KMS-11 (cell line): ENCODE measurements around the gene PTGES2.

Source experiments
- H2AFZ ChIP-seq: fragments of 200-600 bp; sonication (generic); 2 replicates; pipeline ENCODE4 v1.6.1; 2016; ENCODE audit warnings: antibody characterized with exemption, mixed run types, low read depth
- H3K27ac ChIP-seq: fragments of 200-600 bp; sonication (generic); 2 replicates; pipeline ENCODE4 v1.6.1; 2016; ENCODE audit warnings: mild to moderate bottlenecking, mixed run types
- H3K27me3 ChIP-seq: fragments of 200-600 bp; sonication (generic); 2 replicates; pipeline ENCODE4 v1.6.1; 2017; ENCODE audit warnings: mild to moderate bottlenecking, low read depth, mixed run types, moderate library complexity; ENCODE audit not compliant: insufficient read depth
- H3K36me3 ChIP-seq: fragments of 200-600 bp; sonication (generic); 2 replicates; pipeline ENCODE4 v1.6.1; 2017; ENCODE audit warnings: mild to moderate bottlenecking, mixed run types; ENCODE audit not compliant: insufficient read depth
- H3K4me1 ChIP-seq: fragments of 200-600 bp; sonication (generic); 2 replicates; pipeline ENCODE4 v1.6.1; 2016; ENCODE audit warnings: mild to moderate bottlenecking, low read depth, mixed run types; ENCODE audit not compliant: poor library complexity, severe bottlenecking
- H3K4me2 ChIP-seq: fragments of 200-600 bp; sonication (generic); 2 replicates; pipeline ENCODE4 v1.7.0; 2016; ENCODE audit warnings: mild to moderate bottlenecking, mixed run types
- H3K4me3 ChIP-seq: fragments of 200-600 bp; sonication (generic); IDR thresholded peaks from 2 replicates; pipeline ENCODE4 v1.6.1; 2017; ENCODE audit warnings: low read depth, low read length, mixed read lengths; ENCODE audit not compliant: insufficient read depth
- H3K79me2 ChIP-seq: fragments of 200-600 bp; sonication (generic); 2 replicates; pipeline ENCODE4 v1.6.1; 2016; ENCODE audit warnings: low read depth, mixed run types; ENCODE audit not compliant: insufficient read depth
- H3K9ac ChIP-seq: fragments of 200-600 bp; sonication (generic); 2 replicates; pipeline ENCODE4 v1.6.1; 2016; ENCODE audit warnings: mild to moderate bottlenecking, mixed run types
- H4K20me1 ChIP-seq: fragments of 200-600 bp; sonication (generic); 2 replicates; pipeline ENCODE4 v1.6.1; 2016; ENCODE audit warnings: mild to moderate bottlenecking, mixed run types; ENCODE audit not compliant: insufficient read depth
- TF ChIP-seq, protein P1 (sequence below): fragments of 200-600 bp; sonication (generic); conservative IDR thresholded peaks from 2 replicates; pipeline ENCODE4 v1.6.1; 2017; ENCODE audit warnings: low read depth, mild to moderate bottlenecking, antibody characterized with exemption, low read length, moderate library complexity, mixed read lengths

Gene PTGES2

DNA sequence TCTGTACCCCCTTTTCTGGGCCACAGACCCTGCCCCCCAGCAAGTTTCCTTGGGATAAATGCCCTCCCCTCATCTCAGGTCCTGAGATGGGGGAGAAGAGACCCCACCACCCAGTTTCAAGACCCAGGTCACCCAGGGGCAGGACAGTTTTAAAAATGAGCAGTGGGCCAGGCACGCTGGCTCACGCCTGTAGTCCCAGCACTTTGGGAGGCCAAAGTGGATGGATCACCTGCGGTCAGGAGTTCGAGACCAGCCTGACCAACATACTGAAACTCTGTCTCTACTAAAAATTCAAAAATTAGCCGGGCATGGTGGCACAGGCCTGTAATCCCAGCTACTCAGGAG, 6.1 kb downstream of the PTGES2 start:
- H4K20me1 ChIP-seq, result no peaks in the 10 kb centered on the region
- no peaks in the 10 kb centered on the region for H3K36me3 ChIP-seq
- no peaks in the 10 kb centered on the region for H3K27me3 ChIP-seq
- peaks cover 20% of the 10 kb centered on the region for H3K4me1 ChIP-seq
- no peak overlapping the region for H3K4me3 ChIP-seq
- TF ChIP-seq, protein P1, sequence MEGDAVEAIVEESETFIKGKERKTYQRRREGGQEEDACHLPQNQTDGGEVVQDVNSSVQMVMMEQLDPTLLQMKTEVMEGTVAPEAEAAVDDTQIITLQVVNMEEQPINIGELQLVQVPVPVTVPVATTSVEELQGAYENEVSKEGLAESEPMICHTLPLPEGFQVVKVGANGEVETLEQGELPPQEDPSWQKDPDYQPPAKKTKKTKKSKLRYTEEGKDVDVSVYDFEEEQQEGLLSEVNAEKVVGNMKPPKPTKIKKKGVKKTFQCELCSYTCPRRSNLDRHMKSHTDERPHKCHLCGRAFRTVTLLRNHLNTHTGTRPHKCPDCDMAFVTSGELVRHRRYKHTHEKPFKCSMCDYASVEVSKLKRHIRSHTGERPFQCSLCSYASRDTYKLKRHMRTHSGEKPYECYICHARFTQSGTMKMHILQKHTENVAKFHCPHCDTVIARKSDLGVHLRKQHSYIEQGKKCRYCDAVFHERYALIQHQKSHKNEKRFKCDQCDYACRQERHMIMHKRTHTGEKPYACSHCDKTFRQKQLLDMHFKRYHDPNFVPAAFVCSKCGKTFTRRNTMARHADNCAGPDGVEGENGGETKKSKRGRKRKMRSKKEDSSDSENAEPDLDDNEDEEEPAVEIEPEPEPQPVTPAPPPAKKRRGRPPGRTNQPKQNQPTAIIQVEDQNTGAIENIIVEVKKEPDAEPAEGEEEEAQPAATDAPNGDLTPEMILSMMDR, result no peak
- no peak overlapping the region for H3K4me2 ChIP-seq
- H3K9ac ChIP-seq, result no peak overlapping the region
- no peak overlapping the region for H3K27ac ChIP-seq
- H2AFZ ChIP-seq, result no peak overlapping the region
- peaks cover 21% of the 10 kb centered on the region for H3K79me2 ChIP-seq

DNA sequence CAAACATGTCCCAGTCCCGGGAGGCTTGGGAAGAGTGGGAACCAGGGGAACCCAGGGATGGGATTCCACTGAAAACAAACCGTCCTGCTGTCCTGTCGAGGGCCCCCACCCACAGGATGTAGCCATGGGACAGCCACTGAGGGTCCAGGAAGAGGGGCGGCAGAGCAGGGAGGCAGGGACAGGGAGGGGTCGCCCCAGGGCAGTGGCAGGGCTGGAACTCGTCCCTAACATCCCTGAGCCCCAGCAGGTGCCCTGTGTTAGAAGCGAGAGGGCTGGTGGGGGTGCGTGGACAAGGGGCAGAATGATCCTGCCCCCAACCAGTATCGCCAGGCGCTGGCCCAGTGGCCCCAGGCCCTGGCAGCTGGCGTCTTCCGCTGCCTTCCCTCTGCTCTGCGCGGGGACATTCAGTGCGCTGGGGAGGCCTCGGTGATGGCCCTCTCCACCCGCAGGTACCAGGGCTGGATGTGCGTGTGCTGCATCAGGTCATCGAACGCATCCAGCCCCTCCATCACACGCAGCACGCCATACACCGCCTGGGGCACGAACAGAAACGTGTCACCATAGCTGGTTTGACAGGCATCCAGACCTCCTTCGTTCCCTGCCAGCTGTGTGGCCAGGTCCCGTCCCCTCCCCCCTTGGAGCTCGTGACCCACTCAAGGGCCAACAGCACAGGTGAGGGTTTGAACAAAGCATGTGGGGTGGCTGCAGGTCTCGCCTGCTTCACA, 6.6 kb downstream of the PTGES2 start:
- no peak overlapping the region for H3K9ac ChIP-seq
- no peak overlapping the region for H3K4me2 ChIP-seq
- H2AFZ ChIP-seq, result no peak overlapping the region
- H4K20me1 ChIP-seq, result no peaks in the 10 kb centered on the region
- TF ChIP-seq, protein P1, result no peak
- no peaks in the 10 kb centered on the region for H3K27me3 ChIP-seq
- no peaks in the 10 kb centered on the region for H3K36me3 ChIP-seq
- peaks cover 15% of the 10 kb centered on the region for H3K79me2 ChIP-seq
- no peak overlapping the region for H3K4me3 ChIP-seq
- H3K27ac ChIP-seq, result no peak overlapping the region
- H3K4me1 ChIP-seq, result peaks cover 20% of the 10 kb centered on the region

DNA sequence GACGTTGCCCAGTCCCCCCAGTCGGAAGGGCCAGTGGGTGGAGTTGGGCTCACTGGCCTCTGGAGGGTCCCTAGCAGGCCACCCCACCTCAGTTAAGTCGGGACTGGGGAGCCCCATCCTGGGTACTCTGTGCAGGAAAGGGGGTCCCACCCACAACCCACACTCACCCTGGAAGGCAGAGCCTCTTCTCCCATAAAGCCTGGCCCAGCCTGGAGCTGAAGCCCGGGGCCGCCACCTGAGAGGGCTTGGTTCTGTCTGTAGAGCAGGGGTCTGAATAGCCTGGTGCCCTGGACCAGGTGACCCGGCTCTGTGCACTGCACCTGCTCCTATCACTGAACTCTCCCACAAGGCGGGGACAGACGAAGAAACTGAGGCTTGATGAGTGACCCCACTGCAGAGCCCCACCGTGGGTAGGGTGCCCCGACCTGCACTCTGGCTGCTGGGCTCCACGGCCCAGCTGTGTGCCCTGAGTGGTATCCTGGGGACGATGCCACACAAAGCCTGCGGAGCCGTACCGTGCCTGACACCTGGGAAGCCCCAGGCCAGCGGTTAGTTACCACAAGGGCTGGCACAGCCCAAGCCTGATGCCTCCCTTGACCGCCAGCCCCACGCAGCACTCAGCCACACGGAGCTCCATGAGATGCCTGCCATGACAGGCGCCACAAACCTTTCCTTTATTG, 7.3 kb downstream of the PTGES2 start:
- H3K27me3 ChIP-seq, result no peaks in the 10 kb centered on the region
- H3K4me3 ChIP-seq, result no peak overlapping the region
- no peak overlapping the region for H3K27ac ChIP-seq
- no peak overlapping the region for H3K4me2 ChIP-seq
- peaks cover 8% of the 10 kb centered on the region for H3K79me2 ChIP-seq
- H4K20me1 ChIP-seq, result no peaks in the 10 kb centered on the region
- no peaks in the 10 kb centered on the region for H3K36me3 ChIP-seq
- no peak overlapping the region for H2AFZ ChIP-seq
- H3K9ac ChIP-seq, result no peak overlapping the region
- TF ChIP-seq, protein P1, result no peak
- peaks cover 23% of the 10 kb centered on the region for H3K4me1 ChIP-seq

DNA sequence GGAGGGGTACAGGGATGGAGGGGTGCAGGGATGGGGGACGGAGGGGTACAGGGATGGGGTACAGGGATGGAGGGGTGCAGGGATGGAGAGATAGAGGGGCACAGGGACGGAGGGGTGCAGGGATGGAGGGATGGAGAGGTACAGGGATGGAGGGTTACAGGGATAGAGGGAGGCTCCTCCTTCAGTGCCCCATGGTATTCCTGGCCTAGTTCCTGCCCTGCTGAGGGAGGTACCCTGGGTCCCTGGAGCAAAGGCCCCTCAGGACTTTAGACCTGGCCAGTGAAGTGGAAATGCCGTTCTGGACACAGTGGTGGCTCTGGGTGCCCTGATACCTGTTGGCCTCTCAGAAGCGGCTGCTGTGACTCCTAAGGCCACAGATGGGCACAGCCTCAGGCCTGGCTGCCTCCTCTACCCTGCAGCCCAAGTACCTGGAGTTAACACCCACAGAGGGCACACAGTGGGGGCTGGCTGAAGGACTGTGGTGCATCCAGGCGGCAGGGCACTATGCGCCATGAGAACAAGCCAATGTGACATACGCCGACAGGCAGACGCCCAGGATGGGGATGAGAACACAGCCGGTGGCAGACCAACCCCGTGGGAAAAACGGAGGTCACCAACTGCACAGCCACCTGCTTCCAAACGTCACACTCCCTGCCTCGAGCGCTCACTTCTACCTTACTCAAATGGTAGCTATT, 8.4 kb downstream of the PTGES2 start:
- Histone ChIP-seq H3K9ac (no peak overlapping the region), H3K36me3 (no peaks in the 10 kb centered on the region)

More for the DNA sequence above, 8.4 kb downstream of the PTGES2 start:
- Histone ChIP-seq H2AFZ (no peak overlapping the region), H4K20me1 (no peaks in the 10 kb centered on the region), H3K4me1 (peaks cover 26% of the 10 kb centered on the region), H3K4me2 (no peak overlapping the region), H3K79me2 (no peaks in the 10 kb centered on the region), H3K4me3 (no peak overlapping the region), H3K27me3 (no peaks in the 10 kb centered on the region), H3K27ac (no peak overlapping the region)
- TF ChIP-seq, protein P1, result no peak
